Loucy (cell line): ENCODE data around the gene KCNH4.

Experiments
- H2AFZ ChIP-seq: fragments of 200-600 bp; sonication (generic); 2 replicates; pipeline ENCODE4 v1.6.0; 2016; ENCODE audit warnings: antibody characterized with exemption, mild to moderate bottlenecking, low read length, moderate library complexity
- H3F3A ChIP-seq: fragments of 200-600 bp; 2 replicates; pipeline ENCODE4 v1.6.0; 2016; ENCODE audit warnings: antibody characterized with exemption, low read depth, mild to moderate bottlenecking
- H3K27me3 ChIP-seq: fragments of 200-600 bp; sonication (generic); 2 replicates; pipeline ENCODE4 v1.6.1; 2014; ENCODE audit warnings: low read length, mild to moderate bottlenecking; ENCODE audit not compliant: insufficient read depth, poor library complexity, severe bottlenecking
- H3K36me3 ChIP-seq: fragments of 200-600 bp; sonication (generic); 2 replicates; pipeline ENCODE4 v1.6.1; 2016; ENCODE audit warnings: low read length; ENCODE audit not compliant: insufficient read depth
- H3K4me1 ChIP-seq: fragments of 200-600 bp; sonication (generic); 2 replicates; pipeline ENCODE4 v1.5.1; 2014; ENCODE audit warnings: low read length, mild to moderate bottlenecking; ENCODE audit not compliant: insufficient read depth, poor library complexity, severe bottlenecking
- H3K4me2 ChIP-seq: fragments of 200-600 bp; sonication (generic); 2 replicates; pipeline ENCODE4 v1.6.0; 2014; ENCODE audit warnings: antibody characterized with exemption, low read length, low read depth, mild to moderate bottlenecking; ENCODE audit not compliant: poor library complexity, severe bottlenecking
- H3K4me3 ChIP-seq: fragments of 200-600 bp; sonication (generic); 2 replicates; pipeline ENCODE4 v1.5.1; 2014; ENCODE audit warnings: low read length, mild to moderate bottlenecking, mixed read lengths; ENCODE audit not compliant: poor library complexity, severe bottlenecking
- H3K79me2 ChIP-seq: fragments of 200-600 bp; sonication (generic); 2 replicates; pipeline ENCODE4 v1.6.1; 2014; ENCODE audit warnings: low read length; ENCODE audit not compliant: insufficient read depth
- H3K9ac ChIP-seq: fragments of 200-600 bp; sonication (generic); 2 replicates; pipeline ENCODE4 v1.6.0; 2014; ENCODE audit warnings: mild to moderate bottlenecking, low read depth, low read length, moderate library complexity; ENCODE audit not compliant: poor library complexity, severe bottlenecking
- H3K9me2 ChIP-seq: fragments of 200-600 bp; sonication (generic); replicated peaks from 2 replicates; pipeline ENCODE4 v1.6.1; 2016; ENCODE audit warnings: low read depth, low read length, mixed read lengths
- H3K9me3 ChIP-seq: fragments of 200-600 bp; sonication (generic); 2 replicates; pipeline ENCODE4 v1.6.1; 2014; ENCODE audit warnings: mild to moderate bottlenecking, antibody characterized with exemption, low read length, low read depth; ENCODE audit not compliant: insufficient read depth
- H4K20me1 ChIP-seq: fragments of 200-600 bp; sonication (generic); 2 replicates; pipeline ENCODE4 v1.6.0; 2014; ENCODE audit warnings: antibody characterized with exemption, low read length, mild to moderate bottlenecking; ENCODE audit not compliant: insufficient read depth, poor library complexity, severe bottlenecking
- EZH2phosphoT487 ChIP-seq: fragments of 200-600 bp; IDR thresholded peaks from 2 replicates; pipeline ENCODE4 v1.6.1; 2018; ENCODE audit warnings: antibody characterized with exemption, mild to moderate bottlenecking, moderate library complexity, borderline replicate concordance
- TF ChIP-seq, protein P1 (sequence below): fragments of 200-600 bp; sonication (generic); conservative IDR thresholded peaks from 2 replicates; pipeline ENCODE4 v1.5.1; 2014; ENCODE audit warnings: mild to moderate bottlenecking, antibody characterized with exemption, low read length

The KCNH4 gene

GRCh38 chr17:42201458-42201772 is 20.5 kb upstream of the KCNH4 start:
- Histone ChIP-seq H3K79me2 (no peaks in the 10 kb centered on the region), H3K36me3 (peaks cover 59% of the 10 kb centered on the region; the same call in 1 of the 2 replicates), H3K9me2 (no peaks in the 10 kb centered on the region), H3K9ac (no peak overlapping the region), H3K4me2 (no peak overlapping the region), H3K9me3 (no peaks in the 10 kb centered on the region), H4K20me1 (no peaks in the 10 kb centered on the region), H3K4me1 (no peaks in the 10 kb centered on the region), H2AFZ (no peak overlapping the region), H3F3A (no peaks in the 10 kb centered on the region), H3K4me3 (no peak overlapping the region), H3K27me3 (no peaks in the 10 kb centered on the region)
- TF ChIP-seq, protein P1, sequence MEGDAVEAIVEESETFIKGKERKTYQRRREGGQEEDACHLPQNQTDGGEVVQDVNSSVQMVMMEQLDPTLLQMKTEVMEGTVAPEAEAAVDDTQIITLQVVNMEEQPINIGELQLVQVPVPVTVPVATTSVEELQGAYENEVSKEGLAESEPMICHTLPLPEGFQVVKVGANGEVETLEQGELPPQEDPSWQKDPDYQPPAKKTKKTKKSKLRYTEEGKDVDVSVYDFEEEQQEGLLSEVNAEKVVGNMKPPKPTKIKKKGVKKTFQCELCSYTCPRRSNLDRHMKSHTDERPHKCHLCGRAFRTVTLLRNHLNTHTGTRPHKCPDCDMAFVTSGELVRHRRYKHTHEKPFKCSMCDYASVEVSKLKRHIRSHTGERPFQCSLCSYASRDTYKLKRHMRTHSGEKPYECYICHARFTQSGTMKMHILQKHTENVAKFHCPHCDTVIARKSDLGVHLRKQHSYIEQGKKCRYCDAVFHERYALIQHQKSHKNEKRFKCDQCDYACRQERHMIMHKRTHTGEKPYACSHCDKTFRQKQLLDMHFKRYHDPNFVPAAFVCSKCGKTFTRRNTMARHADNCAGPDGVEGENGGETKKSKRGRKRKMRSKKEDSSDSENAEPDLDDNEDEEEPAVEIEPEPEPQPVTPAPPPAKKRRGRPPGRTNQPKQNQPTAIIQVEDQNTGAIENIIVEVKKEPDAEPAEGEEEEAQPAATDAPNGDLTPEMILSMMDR: no peak
- no peak for TF ChIP-seq EZH2phosphoT487

DNA sequence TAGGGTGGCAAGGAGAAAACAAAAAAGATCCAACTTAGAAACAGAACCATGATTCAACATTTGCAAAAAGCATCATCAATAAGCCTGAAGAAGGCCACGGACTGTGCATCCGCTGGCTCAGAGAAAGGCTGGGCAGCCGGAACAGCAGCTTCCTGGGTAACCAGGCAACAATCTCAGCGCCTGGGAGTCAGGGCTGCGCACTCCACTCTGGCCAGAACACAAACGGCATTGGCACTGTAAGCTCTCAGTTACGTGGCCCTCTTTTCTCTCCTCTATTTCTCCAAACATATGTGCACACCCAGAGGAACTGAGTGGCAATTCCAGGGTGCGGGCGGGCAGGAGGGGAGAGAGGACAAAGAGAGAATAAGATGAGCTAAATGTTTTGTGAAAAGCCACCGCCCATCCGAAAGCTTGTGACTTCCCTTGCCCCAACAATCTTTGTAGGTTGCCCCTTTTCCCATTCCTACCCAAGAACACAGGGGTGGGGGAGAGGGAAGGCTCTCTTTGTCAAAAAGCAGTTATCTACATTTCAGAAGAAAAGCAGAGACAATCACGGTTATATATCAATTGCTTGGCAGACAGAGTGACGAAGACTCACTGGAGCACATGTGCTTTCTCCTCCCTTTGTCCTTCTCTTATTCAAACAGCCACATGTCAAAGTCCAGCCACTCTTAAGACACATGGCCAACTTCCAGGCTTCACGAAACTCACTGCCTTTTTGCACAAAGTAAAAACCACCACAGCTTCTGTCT is 19.9 kb upstream of the KCNH4 start:
- no peak overlapping the region for H2AFZ ChIP-seq
- no peaks in the 10 kb centered on the region for H4K20me1 ChIP-seq

DNA sequence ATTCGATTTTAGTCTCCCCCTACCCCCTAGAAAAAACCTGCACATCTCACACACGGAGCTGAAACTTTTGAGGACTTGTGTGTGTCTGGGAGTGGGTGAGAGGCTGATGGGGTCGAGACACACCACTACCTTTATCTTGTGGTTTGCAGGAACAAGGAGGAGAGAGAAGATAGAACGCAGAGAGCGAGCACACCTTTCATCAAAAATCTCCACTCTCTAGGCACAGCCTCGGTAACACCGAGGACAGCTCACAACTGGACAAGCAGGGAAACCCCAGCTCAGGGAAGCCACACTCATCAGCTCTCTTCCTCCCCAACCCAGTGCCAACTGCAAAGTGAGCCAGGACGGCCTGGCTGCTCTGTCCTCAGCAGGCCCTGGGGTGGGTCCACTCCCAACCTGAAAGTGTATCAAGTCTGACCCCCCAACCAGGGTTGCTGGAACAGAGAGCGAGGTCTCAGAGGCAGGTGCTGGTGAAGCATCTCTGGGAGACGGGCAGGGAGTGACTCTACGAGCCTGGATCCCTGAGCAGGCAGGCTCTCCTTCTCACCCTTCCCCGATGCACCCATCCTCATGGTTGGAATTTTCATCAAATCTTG is 18.6 kb upstream of the KCNH4 start:
- H3K4me3 ChIP-seq: no peak overlapping the region
- H2AFZ ChIP-seq: no peak overlapping the region
- H3K27me3 ChIP-seq: no peaks in the 10 kb centered on the region
- H3K4me2 ChIP-seq: no peak overlapping the region
- no peak overlapping the region for H3K9ac ChIP-seq
- no peaks in the 10 kb centered on the region for H3K9me3 ChIP-seq
- TF ChIP-seq EZH2phosphoT487: no peak
- TF ChIP-seq, protein P1: no peak
- peaks cover 42% of the 10 kb centered on the region; the same call in 1 of the 2 replicates for H3K36me3 ChIP-seq
- H3K4me1 ChIP-seq: no peaks in the 10 kb centered on the region
- no peaks in the 10 kb centered on the region for H3F3A ChIP-seq
- no peaks in the 10 kb centered on the region for H4K20me1 ChIP-seq
- H3K9me2 ChIP-seq: no peaks in the 10 kb centered on the region
- H3K79me2 ChIP-seq: no peaks in the 10 kb centered on the region

More for the DNA sequence above, 19.9 kb upstream of the KCNH4 start:
- Histone ChIP-seq H3K9ac (no peak overlapping the region), H3K4me3 (no peak overlapping the region), H3K79me2 (no peaks in the 10 kb centered on the region), H3K27me3 (no peaks in the 10 kb centered on the region), H3K9me3 (no peaks in the 10 kb centered on the region), H3K9me2 (no peaks in the 10 kb centered on the region), H3F3A (no peaks in the 10 kb centered on the region), H3K4me1 (no peaks in the 10 kb centered on the region), H3K36me3 (peaks cover 54% of the 10 kb centered on the region; the same call in 1 of the 2 replicates), H3K4me2 (no peak overlapping the region)
- TF ChIP-seq, protein P1: no peak
- TF ChIP-seq EZH2phosphoT487: no peak
